Cardiac fibroblast (primary cell): ENCODE results near the gene AKAP6.

Experiments used
- DNase-seq, 2 donors: peaks; one replicate each; pipeline versions ENCODE4 v3.0.0 to v3.0.0-alpha.2; 2010; ENCODE audit warnings: low read depth in 2 of 2
- H3K4me3 ChIP-seq, 2 donors: replicated peaks in 1 of 2; 1 replicate in 1 of 2; 2 replicates in 1 of 2; pipeline ENCODE4 v1.5.1; 2011; ENCODE audit warnings: low read depth in 2 of 2, low read length in 2 of 2, mild to moderate bottlenecking in 2 of 2, moderate library complexity in 1 of 2
- TF ChIP-seq, protein P1 (sequence below): IDR thresholded peaks from one replicate; pipeline ENCODE4 v1.5.1; 2011; ENCODE audit warnings: low read depth, mild to moderate bottlenecking, low read length, inconsistent platforms

AKAP6 gene

GRCh38 chr14:32403688-32404087 lies 74.6 kb downstream of the AKAP6 start:
- TF ChIP-seq, protein P1, sequence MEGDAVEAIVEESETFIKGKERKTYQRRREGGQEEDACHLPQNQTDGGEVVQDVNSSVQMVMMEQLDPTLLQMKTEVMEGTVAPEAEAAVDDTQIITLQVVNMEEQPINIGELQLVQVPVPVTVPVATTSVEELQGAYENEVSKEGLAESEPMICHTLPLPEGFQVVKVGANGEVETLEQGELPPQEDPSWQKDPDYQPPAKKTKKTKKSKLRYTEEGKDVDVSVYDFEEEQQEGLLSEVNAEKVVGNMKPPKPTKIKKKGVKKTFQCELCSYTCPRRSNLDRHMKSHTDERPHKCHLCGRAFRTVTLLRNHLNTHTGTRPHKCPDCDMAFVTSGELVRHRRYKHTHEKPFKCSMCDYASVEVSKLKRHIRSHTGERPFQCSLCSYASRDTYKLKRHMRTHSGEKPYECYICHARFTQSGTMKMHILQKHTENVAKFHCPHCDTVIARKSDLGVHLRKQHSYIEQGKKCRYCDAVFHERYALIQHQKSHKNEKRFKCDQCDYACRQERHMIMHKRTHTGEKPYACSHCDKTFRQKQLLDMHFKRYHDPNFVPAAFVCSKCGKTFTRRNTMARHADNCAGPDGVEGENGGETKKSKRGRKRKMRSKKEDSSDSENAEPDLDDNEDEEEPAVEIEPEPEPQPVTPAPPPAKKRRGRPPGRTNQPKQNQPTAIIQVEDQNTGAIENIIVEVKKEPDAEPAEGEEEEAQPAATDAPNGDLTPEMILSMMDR = no peak
- peak in 1 of 2 donors; percentile 29 for DNase-seq
- H3K4me3 ChIP-seq = no peak overlapping the region

- DNase-seq = no peak
- H3K4me3 ChIP-seq = no peak overlapping the region
- TF ChIP-seq, protein P1 = no peak
Measured at GRCh38 chr14:32404784-32405573, 75.9 kb downstream of the AKAP6 start.

DNA sequence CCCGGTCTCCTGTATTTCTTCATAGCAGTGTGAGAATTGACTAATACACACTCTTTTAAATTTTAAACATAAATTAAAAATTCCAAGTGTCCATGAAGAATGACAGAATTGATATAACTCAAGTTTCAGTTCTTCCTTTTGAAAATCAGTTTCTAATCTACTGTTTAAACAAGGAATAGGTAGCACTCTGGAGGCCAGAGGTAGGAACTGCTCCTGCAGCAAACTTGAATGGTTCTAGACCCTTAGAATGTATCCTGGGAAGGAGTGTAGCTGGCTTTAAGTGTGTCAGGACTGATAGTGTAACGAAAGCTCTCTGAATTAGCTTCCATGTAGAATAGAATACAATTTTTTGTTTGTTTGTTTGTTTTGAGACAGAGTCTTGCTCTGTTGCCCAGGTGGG lies 76.8 kb downstream of the AKAP6 start:
- H3K4me3 ChIP-seq = no peak overlapping the region
- DNase-seq = no peak
- TF ChIP-seq, protein P1 = no peak

DNA sequence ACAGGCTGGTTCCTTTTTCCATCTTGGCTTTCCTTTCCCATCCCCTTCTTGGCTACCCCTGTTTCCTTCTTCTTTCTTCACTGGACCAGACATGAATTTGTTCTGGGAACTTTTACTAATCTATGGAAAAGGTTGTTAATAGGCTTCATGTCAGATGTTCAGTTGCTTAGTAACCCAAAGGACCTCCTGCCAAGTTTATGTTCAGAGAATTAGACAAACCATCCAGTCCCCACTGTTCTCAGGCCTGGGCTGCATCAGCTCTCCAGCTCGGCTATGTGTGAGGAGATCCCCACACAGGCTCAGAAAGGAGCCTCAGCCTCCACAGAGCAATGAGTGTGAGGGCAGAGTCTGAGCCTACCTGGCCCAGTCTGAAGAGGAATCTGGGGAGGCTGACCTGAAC lies 78.0 kb downstream of the AKAP6 start:
- TF ChIP-seq, protein P1 = no peak
- DNase-seq = peak in 1 of 2 donors; percentile 52
- no peak overlapping the region for H3K4me3 ChIP-seq

DNA sequence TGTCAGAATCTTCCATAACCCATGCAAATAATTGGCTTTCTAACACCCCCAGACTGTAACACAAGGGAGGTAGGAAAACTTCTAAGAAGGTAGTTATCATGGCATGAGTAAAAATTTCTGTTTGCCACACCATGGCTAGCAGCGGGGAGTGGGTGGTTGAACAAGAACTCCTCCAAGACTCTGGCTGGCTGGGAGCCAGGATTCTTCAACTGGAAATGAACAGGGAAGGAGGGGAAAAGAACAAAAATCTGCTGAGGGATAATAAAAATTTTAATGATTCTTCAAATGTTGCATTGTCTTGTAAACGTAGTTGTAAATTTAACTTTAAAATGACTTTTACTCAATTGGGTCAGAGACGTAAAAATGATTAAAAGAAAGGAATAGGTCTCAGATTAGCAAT lies 78.9 kb downstream of the AKAP6 start:
- peak in 1 of 2 donors; percentile 58 for DNase-seq

DNA sequence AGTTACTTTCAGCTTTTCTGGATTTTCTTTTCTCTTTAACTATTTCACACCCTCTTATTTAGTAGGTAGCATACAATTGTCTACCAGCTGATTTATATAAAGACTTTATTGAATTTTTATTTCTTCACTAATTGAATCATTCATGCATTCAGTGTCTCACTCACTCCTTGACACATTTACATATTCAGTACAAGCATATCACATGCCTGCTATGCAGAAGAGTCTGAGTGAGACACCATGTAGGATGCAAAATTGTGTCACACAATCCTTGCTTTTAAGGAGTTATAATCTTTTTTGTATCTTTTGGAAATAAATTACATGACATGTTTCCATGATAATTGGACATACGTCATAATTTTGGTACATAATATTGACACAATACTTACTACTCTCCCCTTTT lies 83.0 kb downstream of the AKAP6 start:
- TF ChIP-seq, protein P1 = no peak
- DNase-seq = no peak
- H3K4me3 ChIP-seq = no peak overlapping the region

More for the DNA sequence above, 78.9 kb downstream of the AKAP6 start:
- TF ChIP-seq, protein P1 = no peak
- H3K4me3 ChIP-seq = no peak overlapping the region
